Retinal pigment epithelial cell (primary cell): Measurements from ENCODE around the gene SAMHD1.

ENCODE experiments used
- DNase-seq: peaks from one replicate; pipeline ENCODE4 v3.0.0-alpha.2; 2010; ENCODE audit warnings: low read depth
- H3K4me3 ChIP-seq: 2 replicates; pipeline ENCODE4 v1.5.1; 2011; ENCODE audit warnings: mild to moderate bottlenecking, low read length, control low read depth, moderate library complexity
- CTCF ChIP-seq: conservative IDR thresholded peaks from 2 replicates; pipeline ENCODE4 v1.5.1; 2011; ENCODE audit warnings: low read depth, low read length, control low read depth, inconsistent platforms

SAMHD1 gene

GRCh38 chr20:36855241-36855657, 96.3 kb downstream of the SAMHD1 start:
- no peak for DNase-seq
- no peak for TF ChIP-seq CTCF
- no peak overlapping the region for H3K4me3 ChIP-seq

- H3K4me3 ChIP-seq, result no peak overlapping the region
- no peak for DNase-seq
Observed at GRCh38 chr20:36854348-36855240, 96.9 kb downstream of the SAMHD1 start.

GRCh38 chr20:36852187-36852586, 99.3 kb downstream of the SAMHD1 start:
- DNase-seq, result no peak
- no peak for TF ChIP-seq CTCF
- H3K4me3 ChIP-seq, result no peak overlapping the region

More at GRCh38 chr20:36854348-36855240, 96.9 kb downstream of the SAMHD1 start:
- no peak for TF ChIP-seq CTCF

- TF ChIP-seq CTCF, result no peak
- no peak overlapping the region for H3K4me3 ChIP-seq
- no peak for DNase-seq
Observed at GRCh38 chr20:36851490-36851889, 100.0 kb downstream of the SAMHD1 start.

- no peak overlapping the region for H3K4me3 ChIP-seq
- DNase-seq, result no peak
- no peak for TF ChIP-seq CTCF
Observed at GRCh38 chr20:36850759-36851158, 100.7 kb downstream of the SAMHD1 start.

- TF ChIP-seq CTCF, result no peak
- no peak overlapping the region for H3K4me3 ChIP-seq
- DNase-seq, result no peak
Observed at GRCh38 chr20:36849333-36850065, 102.0 kb downstream of the SAMHD1 start.
